CD4-positive, alpha-beta T cell treated with Interleukin-17A for 4 hours (primary cell): ENCODE data around the gene ACSL3.

Experiments used
- DNase-seq: peaks from one replicate; pipeline ENCODE4 v3.0.0-alpha.2; 2020; ENCODE audit warnings: mixed read lengths

Gene ACSL3

GRCh38 chr2:222883420-222883819 is 22.6 kb downstream of the ACSL3 start:
- no peak for DNase-seq

GRCh38 chr2:222884114-222884771 is 23.4 kb downstream of the ACSL3 start:
- DNase-seq = no peak

GRCh38 chr2:222884805-222885424 is 24.1 kb downstream of the ACSL3 start:
- DNase-seq = no peak

DNA sequence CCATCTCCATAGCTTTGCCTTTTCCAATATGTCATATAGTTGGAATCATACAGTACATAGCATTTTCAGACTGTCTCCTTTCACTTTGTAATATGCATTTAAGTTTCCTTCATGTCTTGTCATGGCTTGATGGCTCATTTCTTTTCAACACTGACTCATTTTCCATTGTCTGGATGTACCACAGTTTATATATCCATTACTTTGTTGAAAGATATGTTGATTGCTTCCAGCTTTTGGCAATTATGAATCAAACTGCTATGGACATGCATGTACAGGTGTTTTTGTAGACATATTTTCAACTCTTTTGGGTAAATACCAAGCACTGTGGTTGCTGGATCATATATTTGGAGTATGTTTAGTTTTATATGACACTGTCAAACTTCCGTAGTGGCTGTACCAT is 26.3 kb downstream of the ACSL3 start:
- DNase-seq = no peak

GRCh38 chr2:222888716-222889115 is 27.9 kb downstream of the ACSL3 start:
- DNase-seq = no peak

DNA sequence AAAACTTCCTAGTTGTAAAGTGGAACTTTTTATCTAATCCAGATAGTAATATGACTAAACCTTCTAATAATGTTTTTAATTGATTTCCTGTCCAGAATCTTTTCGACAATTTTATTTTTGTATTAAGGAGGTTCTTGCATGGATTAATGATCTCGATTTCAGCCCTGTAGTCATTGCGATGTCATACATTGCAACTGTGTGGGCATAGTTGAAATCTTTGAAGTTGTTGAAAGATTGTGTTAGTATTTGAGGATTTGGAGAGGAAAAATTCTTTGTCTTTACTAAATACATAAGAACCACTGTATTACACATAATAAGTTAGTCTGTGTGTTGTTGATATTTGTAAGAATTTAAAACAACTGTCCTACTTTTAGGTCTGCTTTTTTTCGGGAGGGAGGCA is 31.1 kb downstream of the ACSL3 start:
- DNase-seq = no peak

GRCh38 chr2:222892321-222892720 is 31.5 kb downstream of the ACSL3 start:
- DNase-seq = no peak

- DNase-seq = no peak
Observed at GRCh38 chr2:222892761-222893160, 31.9 kb downstream of the ACSL3 start.

DNA sequence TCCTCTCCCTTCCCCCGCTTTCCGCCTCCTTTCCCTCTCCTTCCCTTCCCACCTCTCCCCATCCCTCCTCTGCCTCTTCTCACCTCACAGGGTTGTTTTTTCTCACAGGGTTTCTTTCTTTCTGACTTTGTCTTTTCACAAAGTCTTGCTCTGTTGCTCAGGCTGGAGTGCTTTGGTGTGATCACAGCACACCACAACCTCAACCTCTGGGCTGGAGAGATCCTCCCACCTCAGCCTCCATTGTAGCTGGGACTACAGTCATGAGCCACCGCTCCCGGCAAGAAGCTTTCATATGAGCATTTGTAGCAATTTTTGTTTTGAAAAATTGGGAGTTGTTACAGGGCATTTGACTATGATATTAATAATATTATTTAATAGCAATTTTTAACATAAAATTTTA is 32.9 kb downstream of the ACSL3 start:
- DNase-seq = no peak

GRCh38 chr2:222895144-222895543 is 34.3 kb downstream of the ACSL3 start:
- DNase-seq = no peak

GRCh38 chr2:222897898-222898297 is 37.1 kb downstream of the ACSL3 start:
- DNase-seq = no peak

DNA sequence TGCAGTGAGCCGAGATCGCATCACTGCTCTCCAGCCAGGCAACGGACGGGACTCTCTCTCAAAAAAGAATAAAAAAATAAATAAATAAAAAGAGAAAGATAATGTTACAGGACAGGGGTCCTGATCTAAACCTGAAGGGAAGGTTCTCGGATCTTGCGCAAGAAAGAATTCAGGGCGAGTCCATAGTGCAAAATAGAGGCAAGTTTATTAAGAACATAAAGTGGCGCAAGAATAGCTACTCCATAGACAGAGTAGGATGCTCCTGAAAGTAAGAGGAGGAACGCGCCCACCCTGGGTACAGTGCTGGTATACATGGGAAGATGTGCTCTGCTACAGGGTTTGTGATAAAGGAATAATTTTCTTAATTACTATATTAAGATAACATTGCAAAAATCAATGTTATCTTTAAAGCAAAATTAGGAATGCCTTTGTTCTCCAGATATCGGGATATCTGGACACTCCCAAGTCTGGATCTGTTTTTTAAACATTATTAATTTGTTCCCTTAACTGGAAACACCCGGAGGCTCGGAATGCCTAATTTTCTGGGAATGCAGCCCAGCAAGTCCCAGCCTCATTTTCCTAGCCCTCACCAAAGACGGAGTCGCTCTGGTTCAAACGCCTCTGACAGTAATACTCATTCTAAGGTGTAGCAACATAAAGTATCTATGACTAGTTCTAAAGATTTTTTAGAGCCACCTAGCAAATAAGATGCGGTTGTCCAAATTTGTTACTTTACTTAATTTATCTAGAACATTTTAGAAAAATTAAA is 38.8 kb downstream of the ACSL3 start:
- no peak for DNase-seq

GRCh38 chr2:222900354-222900753 is 39.5 kb downstream of the ACSL3 start:
- DNase-seq = no peak

DNA sequence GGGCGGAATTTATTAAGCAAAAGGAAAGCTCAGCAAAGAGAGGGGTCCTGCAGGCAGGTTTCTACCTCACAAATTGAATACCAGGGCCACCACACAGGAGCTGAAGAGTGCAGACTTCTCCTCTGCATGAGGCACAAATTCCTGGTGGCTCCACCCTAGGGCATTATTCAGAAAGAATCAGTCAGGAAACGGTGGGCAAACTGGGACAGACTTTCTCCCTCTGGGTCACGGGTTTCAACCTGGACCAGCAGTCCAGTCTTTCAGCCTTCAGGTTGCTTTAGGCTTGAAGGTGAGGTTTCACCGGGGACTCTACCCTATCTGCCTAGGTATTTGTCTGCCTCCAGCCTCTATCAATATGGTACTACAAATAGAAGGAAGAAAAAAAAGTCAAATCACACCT is 41.8 kb downstream of the ACSL3 start:
- no peak for DNase-seq

- peak; percentile 44 for DNase-seq
Observed at GRCh38 chr2:222903234-222904220, 42.7 kb downstream of the ACSL3 start.

DNA sequence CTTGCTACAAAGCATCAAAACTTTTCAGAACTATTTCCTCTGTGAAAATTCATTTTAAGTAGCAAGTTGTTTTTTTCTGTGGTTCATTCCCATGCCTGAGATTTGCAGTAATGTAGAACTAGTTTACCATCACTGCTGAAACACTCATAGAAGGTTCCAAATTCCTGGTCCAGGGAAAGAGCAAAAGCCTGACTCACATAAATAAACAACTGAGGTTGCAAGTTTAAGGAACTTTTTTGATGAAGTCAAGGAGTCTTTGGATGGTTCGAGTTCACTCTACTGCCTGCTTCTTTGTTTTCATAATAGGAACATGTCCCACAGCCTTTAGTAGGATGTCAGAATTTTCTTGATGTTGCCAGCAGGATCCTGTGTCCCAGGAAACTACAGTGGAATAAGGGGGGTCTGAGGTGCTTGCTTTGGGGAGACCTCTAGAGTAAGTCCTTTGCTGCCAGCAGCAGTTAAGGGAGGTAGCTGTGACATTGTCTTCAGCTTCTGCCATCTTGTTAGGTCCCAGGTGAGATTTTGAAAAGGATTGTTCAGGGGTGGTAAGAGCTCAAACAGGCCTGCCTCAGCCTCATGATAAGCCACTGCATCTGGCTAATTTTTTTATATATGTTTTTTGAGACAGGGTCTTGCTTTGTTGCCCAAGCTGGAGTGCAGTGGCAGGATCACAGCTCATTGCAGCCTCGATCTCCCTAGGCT is 43.9 kb downstream of the ACSL3 start:
- no peak for DNase-seq

DNA sequence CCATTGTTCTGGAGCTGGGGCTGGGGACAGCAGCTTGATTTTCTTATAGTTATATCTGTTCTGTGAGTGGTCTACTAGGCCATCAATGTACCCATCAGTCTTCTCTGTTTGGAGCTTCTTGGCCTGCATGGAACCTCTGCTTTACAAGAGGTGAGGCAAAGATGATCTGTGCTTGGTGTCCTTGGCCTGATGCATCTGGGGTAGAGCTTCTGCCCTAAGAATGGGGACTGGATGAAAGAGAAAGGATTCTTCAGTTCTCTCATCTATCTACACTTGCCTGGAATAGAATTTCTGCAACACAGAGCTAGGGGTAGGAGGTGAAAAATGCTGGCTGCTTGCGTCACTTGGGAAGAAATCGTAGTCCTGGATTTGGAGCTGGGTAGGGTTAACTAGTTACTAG is 46.2 kb downstream of the ACSL3 start:
- DNase-seq = no peak

DNA sequence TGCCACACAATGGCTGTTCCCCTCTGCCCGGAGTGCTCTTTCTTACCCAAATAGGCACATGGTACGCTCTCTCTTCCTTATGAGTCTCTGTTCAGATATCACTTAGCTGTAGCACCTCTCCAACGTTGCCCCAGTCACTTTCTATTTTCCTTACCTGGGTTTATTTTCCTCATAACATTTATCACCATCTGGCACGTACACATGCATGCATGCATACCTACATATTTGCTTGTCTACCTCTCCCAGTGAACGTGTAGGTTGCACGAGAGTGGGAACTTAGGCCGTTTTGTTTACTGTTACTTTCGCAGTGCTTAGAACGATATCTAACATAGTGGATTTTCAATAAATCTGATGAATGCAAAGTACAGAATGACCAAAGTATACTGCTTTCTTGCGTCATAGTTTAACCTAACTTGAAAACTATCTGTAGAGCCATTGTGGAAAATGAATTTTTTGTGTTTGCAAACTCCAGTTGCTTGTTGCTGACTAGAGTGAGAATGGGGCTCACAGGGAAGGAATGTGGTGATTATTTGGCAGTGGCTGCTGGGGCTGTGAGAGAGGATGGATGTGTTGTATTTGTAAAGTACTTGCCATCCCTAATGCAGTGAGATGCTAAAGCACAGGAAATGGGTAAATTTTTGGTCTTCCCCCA is 47.1 kb downstream of the ACSL3 start:
- DNase-seq = no peak

GRCh38 chr2:222909286-222909685 is 48.5 kb downstream of the ACSL3 start:
- DNase-seq = no peak

GRCh38 chr2:222912117-222912516 is 51.3 kb downstream of the ACSL3 start:
- no peak for DNase-seq

- DNase-seq = no peak
Observed at GRCh38 chr2:222912776-222913175, 51.9 kb downstream of the ACSL3 start.
